ENCODE results near the gene YARS1. TPM values are rescaled to one million over a fixed set of nuclear protein-coding genes. Genes with fewer than 3 reads are reported as not detected.

YARS1 gene
- total RNA-seq, 4 donors from 2014 or later: 37.8 to 59.4 (median 55.9) TPM

DNA sequence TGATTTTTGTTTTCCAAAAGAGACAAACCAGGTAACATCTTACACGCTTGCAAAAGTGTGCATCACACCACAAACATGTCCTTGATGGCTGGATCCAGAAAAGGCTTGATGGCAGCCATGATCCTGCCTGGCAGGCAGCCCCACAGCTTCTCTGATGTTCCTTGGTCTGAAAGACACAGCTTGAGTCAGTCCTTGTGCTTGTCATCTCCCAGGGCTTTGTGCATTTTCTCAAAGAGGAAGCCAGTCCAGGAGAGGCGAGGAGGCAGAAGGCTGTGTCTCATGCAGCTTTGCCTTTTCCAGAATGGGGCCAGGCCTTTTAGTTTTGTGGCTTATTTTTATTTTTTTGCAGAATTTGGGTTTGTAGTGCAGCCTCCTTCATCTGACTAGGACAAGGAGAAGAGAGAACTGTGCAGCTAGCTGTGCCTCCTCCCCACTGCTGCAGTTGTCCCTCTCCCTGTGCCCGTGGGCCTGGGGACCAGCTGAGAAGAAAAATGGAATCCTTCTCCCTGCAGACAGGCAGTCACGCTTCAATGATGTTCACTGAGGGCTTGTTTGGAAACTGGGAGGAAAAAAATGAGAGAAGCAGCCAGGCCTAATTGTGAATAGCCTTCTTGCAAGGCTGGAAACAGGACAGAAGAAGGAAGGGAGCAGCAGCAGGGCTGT is 46.2 kb upstream of the YARS1 start:
- H3K4me1 ChIP-seq: peaks cover 32 to 73% of the 10 kb centered on the region in 2 donors
- intact Hi-C loops (cut with DNase I; ENCODE audit: low total_unique reads): no loop called here
- H3K27me3 ChIP-seq: no peaks in the 10 kb centered on the region
- no peaks in the 10 kb centered on the region for H3K9me3 ChIP-seq
- DNase-seq (no peak), ATAC-seq (no peak)
- H3K36me3 ChIP-seq: no peaks in the 10 kb centered on the region
- H3K27ac ChIP-seq: peak overlapping the region in 2 of 4 donors; percentile 63 to 72
- no peak overlapping the region for H3K4me3 ChIP-seq
- TF ChIP-seq, protein P1, sequence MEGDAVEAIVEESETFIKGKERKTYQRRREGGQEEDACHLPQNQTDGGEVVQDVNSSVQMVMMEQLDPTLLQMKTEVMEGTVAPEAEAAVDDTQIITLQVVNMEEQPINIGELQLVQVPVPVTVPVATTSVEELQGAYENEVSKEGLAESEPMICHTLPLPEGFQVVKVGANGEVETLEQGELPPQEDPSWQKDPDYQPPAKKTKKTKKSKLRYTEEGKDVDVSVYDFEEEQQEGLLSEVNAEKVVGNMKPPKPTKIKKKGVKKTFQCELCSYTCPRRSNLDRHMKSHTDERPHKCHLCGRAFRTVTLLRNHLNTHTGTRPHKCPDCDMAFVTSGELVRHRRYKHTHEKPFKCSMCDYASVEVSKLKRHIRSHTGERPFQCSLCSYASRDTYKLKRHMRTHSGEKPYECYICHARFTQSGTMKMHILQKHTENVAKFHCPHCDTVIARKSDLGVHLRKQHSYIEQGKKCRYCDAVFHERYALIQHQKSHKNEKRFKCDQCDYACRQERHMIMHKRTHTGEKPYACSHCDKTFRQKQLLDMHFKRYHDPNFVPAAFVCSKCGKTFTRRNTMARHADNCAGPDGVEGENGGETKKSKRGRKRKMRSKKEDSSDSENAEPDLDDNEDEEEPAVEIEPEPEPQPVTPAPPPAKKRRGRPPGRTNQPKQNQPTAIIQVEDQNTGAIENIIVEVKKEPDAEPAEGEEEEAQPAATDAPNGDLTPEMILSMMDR (IDR thresholded peaks at IDR 0.05 in 4 of 5, conservative IDR thresholded peaks at IDR 0.05 in 1 of 5): no peak
- no peak for TF ChIP-seq POLR2A (IDR thresholded peaks at IDR 0.05)
- in situ Hi-C loops (cut with MboI; ENCODE audit: low sequenced_read_pairs in 4 of 4): no loop called here

DNA sequence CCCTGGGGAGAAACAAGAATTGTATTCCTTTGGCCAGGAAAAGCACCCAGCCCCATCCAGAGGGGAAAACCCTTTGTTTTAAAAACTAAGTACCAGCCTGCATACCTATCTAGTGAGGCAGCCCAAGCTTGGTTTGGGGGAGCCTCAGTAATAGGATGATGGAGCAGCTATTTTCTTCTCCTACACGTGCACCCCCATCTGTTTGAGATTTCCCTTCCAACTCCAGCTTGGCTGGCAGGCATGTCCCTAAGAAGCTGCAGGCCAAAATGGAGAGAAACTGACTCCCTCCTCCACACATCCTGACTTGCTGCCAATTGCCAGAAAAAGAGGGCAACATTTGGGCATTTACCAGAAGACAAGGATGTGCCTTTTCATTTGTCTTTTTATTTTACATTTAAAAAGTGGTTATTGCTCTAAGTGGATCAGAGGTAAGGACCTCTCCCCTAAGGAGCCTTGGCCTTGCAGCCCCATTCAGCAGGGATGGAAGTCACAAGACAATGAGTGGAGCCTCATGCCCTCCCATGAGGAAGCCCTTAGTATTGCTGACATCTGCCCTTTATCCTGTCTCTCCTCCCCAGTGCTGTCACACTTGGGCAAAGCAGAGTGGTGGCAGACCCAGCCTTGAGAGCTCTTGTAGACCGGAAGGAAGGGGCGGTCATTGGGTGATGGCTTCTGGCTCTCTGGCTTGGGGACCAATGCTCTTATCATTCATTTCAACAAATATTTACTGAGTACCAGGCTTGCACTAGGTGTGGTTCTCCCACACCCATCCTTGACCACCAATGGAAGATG is 44.9 kb upstream of the YARS1 start:
- peaks cover 32 to 79% of the 10 kb centered on the region in 2 donors for H3K4me1 ChIP-seq
- in situ Hi-C loops (cut with MboI; ENCODE audit: low sequenced_read_pairs in 4 of 4): no loop called here
- no peak overlapping the region for H3K4me3 ChIP-seq
- no peak for TF ChIP-seq POLR2A (IDR thresholded peaks at IDR 0.05)
- TF ChIP-seq, protein P1 (IDR thresholded peaks at IDR 0.05 in 4 of 5, conservative IDR thresholded peaks at IDR 0.05 in 1 of 5): no peak
- intact Hi-C loops (cut with DNase I; ENCODE audit: low total_unique reads): no loop called here
- ATAC-seq: no peak
- no peaks in the 10 kb centered on the region for H3K27me3 ChIP-seq
- H3K27ac ChIP-seq: peak overlapping the region in 1 of 4 donors; percentile 38
- peaks cover 0 to 8% of the 10 kb centered on the region in 2 donors for H3K36me3 ChIP-seq
- H3K9me3 ChIP-seq: no peaks in the 10 kb centered on the region
- DNase-seq: no peak

DNA sequence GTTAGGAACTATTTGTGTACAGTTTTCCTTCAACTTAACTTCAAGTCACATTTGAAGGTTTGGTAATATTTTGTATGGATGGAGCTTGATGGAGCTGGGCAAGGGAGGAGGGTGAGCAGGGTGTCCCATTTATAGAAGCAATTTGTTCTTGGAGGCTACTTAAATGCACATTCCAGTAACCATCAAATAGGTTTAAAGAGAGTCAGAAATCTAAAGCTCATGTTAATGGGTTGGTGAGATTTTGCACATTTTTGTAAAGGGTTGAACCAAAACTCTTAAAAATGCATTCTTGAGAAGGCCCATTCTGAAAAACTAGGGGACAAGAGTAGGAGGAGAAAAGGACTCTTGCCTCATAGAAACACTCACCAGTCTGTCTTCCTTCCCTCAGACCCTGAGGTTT is 43.4 kb upstream of the YARS1 start:
- peaks cover 0 to 16% of the 10 kb centered on the region in 2 donors for H3K36me3 ChIP-seq
- H3K27me3 ChIP-seq: no peaks in the 10 kb centered on the region
- ATAC-seq: no peak
- in situ Hi-C loops (cut with MboI; ENCODE audit: low sequenced_read_pairs in 4 of 4) (no loop called here), intact Hi-C loops (cut with DNase I; ENCODE audit: low total_unique reads) (no loop called here)
- no peak for DNase-seq
- H3K4me1 ChIP-seq: peaks cover 26 to 71% of the 10 kb centered on the region in 2 donors
- H3K27ac ChIP-seq: peak overlapping the region in 2 of 4 donors; percentile 44 to 47
- H3K9me3 ChIP-seq: no peaks in the 10 kb centered on the region
- H3K4me3 ChIP-seq: no peak overlapping the region
- TF ChIP-seq, protein P1 (IDR thresholded peaks at IDR 0.05 in 4 of 5, conservative IDR thresholded peaks at IDR 0.05 in 1 of 5): no peak

DNA sequence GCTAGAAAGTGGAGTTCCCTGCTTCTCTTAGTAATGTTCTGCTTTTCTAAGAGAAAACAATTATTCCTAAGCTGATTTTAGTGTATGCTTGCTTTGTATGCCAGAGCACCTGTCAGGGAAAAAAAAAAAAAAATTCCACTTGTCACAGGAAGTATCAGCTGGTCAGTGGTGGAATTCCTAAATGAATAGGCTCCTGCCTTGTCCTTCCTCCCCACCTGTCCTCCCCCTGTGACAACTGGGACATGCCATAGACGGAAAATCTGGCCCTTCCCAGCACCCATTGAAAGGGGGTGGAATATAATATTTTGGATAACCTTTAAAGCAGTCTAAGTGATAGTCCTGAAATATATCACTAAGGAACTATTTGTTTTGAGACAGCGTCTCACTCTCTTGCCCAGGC is 42.8 kb upstream of the YARS1 start:
- intact Hi-C loops (cut with DNase I; ENCODE audit: low total_unique reads) (no loop called here), in situ Hi-C loops (cut with MboI; ENCODE audit: low sequenced_read_pairs in 4 of 4) (no loop called here)
- Histone ChIP-seq H3K9me3 (no peaks in the 10 kb centered on the region), H3K4me1 (peaks cover 19 to 64% of the 10 kb centered on the region in 2 donors), H3K36me3 (peaks cover 0 to 20% of the 10 kb centered on the region in 2 donors), H3K27me3 (no peaks in the 10 kb centered on the region), H3K27ac (peak overlapping the region in 2 of 4 donors; percentile 44 to 47), H3K4me3 (no peak overlapping the region)
- DNase-seq (no peak), ATAC-seq (peak; percentile 41 to 45)
- TF ChIP-seq, protein P1 (IDR thresholded peaks at IDR 0.05 in 4 of 5, conservative IDR thresholded peaks at IDR 0.05 in 1 of 5): no peak
- TF ChIP-seq POLR2A (IDR thresholded peaks at IDR 0.05): no peak
